GM23338 (cell line): Measurements from ENCODE around the gene KBTBD12.

Source experiments
- CREB1 ChIP-seq: fragments of 250-450 bp; sonication (Bioruptor Pico); IDR thresholded peaks from 2 replicates; pipeline ENCODE4 v1.5.0; 2020; ENCODE audit warnings: low read depth, mild to moderate bottlenecking, moderate library complexity
- CTCF ChIP-seq, 2 experiments: fragments of 200-600 bp in 1 of 2; sonication (generic) in 1 of 2; conservative IDR thresholded peaks; 2 replicates each; pipeline versions ENCODE4 v1.5.1 to v1.6.1; 2016 to 2017; ENCODE audit warnings: antibody characterized with exemption in 2 of 2, low read depth in 2 of 2, mild to moderate bottlenecking in 2 of 2, moderate library complexity in 1 of 2
- EZH2 ChIP-seq: fragments of 200-600 bp; sonication (generic); IDR thresholded peaks from one replicate; pipeline ENCODE4 v1.8.0; 2017; ENCODE audit warnings: antibody characterized with exemption, mild to moderate bottlenecking, low read depth; ENCODE audit not compliant: unreplicated experiment

- TF ChIP-seq EZH2: no peak
- no peak for TF ChIP-seq CTCF (conservative IDR thresholded peaks at IDR 0.05; ENCODE audit: low read depth in 2 of 2)
- TF ChIP-seq CREB1 (CRISPR knock-in tag): no peak
These were observed 77.1 kb downstream of the KBTBD12 start for GRCh38 chr3:127992127-127992526.
